HG02588 (cell line): ENCODE measurements around the gene ZYG11A.
A peak's percentile ranks its signal among the peaks of the same experiment; 100 is the strongest.
"Not testable (repeated sequence)": the region's sequence is repeated elsewhere in the genome, so short reads cannot be mapped to it uniquely, and the experiment has no call there.

Experiments
- ATAC-seq: cut with Tn5 transposase; IDR thresholded peaks from one replicate; pipeline ENCODE4 v1.9.1; 2021; ENCODE audit warnings: mild to moderate bottlenecking, moderate library complexity; ENCODE audit not compliant: unreplicated experiment

Gene ZYG11A

GRCh38 chr1:52842643-52843310 lies at the start of gene ZYG11A:
TSS of gene ZYG11A (plus strand) at chr1:52842760. CDS start at chr1:52842884, 124 bp downstream.
- peak; percentile 92 for ATAC-seq

- not testable (repeated sequence) for ATAC-seq
Measured at GRCh38 chr1:52793717-52794116, 48.8 kb upstream of the ZYG11A start.

- ATAC-seq = no peak
Measured at GRCh38 chr1:52795464-52795863, 47.1 kb upstream of the ZYG11A start.

- no peak for ATAC-seq
Measured at GRCh38 chr1:52798331-52798730, 44.2 kb upstream of the ZYG11A start.

GRCh38 chr1:52801011-52801410 lies 41.5 kb upstream of the ZYG11A start:
- no peak for ATAC-seq

GRCh38 chr1:52804083-52804482 lies 38.5 kb upstream of the ZYG11A start:
- ATAC-seq = not testable (repeated sequence)

GRCh38 chr1:52814465-52814864 lies 28.1 kb upstream of the ZYG11A start:
- no peak for ATAC-seq

- ATAC-seq = not testable (repeated sequence)
Measured at GRCh38 chr1:52820830-52821229, 21.7 kb upstream of the ZYG11A start.

GRCh38 chr1:52825868-52826267 lies 16.7 kb upstream of the ZYG11A start:
- no peak for ATAC-seq

GRCh38 chr1:52834798-52835197 lies 7.8 kb upstream of the ZYG11A start:
- ATAC-seq = no peak

- ATAC-seq = no peak
Measured at GRCh38 chr1:52836035-52836434, 6.5 kb upstream of the ZYG11A start.

GRCh38 chr1:52839175-52839574 lies 3.4 kb upstream of the ZYG11A start:
- ATAC-seq = not testable (repeated sequence)

GRCh38 chr1:52845119-52845518 lies 2.6 kb downstream of the ZYG11A start:
- not testable (repeated sequence) for ATAC-seq

GRCh38 chr1:52848423-52848822 lies 5.9 kb downstream of the ZYG11A start:
- no peak for ATAC-seq

GRCh38 chr1:52850951-52851350 lies 8.4 kb downstream of the ZYG11A start:
- ATAC-seq = no peak

GRCh38 chr1:52852854-52853253 lies 10.3 kb downstream of the ZYG11A start:
- ATAC-seq = no peak

GRCh38 chr1:52855584-52855983 lies 13.0 kb downstream of the ZYG11A start:
- no peak for ATAC-seq

- ATAC-seq = no peak
Measured at GRCh38 chr1:52856026-52856425, 13.5 kb downstream of the ZYG11A start.

GRCh38 chr1:52857443-52857842 lies 14.9 kb downstream of the ZYG11A start:
- ATAC-seq = no peak

GRCh38 chr1:52862666-52863458 lies 20.3 kb downstream of the ZYG11A start:
- ATAC-seq = no peak

GRCh38 chr1:52867087-52867863 lies 24.7 kb downstream of the ZYG11A start:
- ATAC-seq = peak; percentile 88
